Measurements from ENCODE around the gene TIMM10.

GRCh38 chr11:57500926-57501325 lies 29.6 kb downstream of the TIMM10 start:
- TF ChIP-seq, protein P1, sequence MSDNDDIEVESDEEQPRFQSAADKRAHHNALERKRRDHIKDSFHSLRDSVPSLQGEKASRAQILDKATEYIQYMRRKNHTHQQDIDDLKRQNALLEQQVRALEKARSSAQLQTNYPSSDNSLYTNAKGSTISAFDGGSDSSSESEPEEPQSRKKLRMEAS (IDR thresholded peaks at IDR 0.05), result no peak
- TF ChIP-seq REST (IDR thresholded peaks at IDR 0.05; ENCODE audit: low read depth) (no peak), CEBPB (IDR thresholded peaks at IDR 0.05) (no peak), TCF12 (IDR thresholded peaks at IDR 0.05; ENCODE audit: low read depth) (no peak), YY1 (IDR thresholded peaks at IDR 0.05; ENCODE audit: low read depth) (no peak), EP300 (IDR thresholded peaks at IDR 0.05; ENCODE audit: borderline replicate concordance) (no peak), NFIC (IDR thresholded peaks at IDR 0.05) (no peak), TAF1 (IDR thresholded peaks at IDR 0.05; ENCODE audit: low read depth) (no peak)

All from Ishikawa (cell line).